SK-N-SH (cell line): ENCODE measurements around the gene NRL. TPM values are rescaled to one million over a fixed set of nuclear protein-coding genes. Genes with fewer than 3 reads are reported as not detected.

ENCODE experiments used
- CTCF ChIA-PET: fragments of 300-600, 350-600 bp; formaldehyde crosslinking; extraction: SDS; loops from one replicate; lab custom pipeline; 2021; lab: Yijun Ruan, JAX
- POLR2A ChIA-PET: fragments of 350-600 bp; sonication (Branson Sonifier 250); formaldehyde crosslinking; extraction: SDS; loops from one replicate; lab custom pipeline; 2020; ENCODE audit warnings: antibody characterized with exemption, inconsistent platforms; lab: Yijun Ruan, JAX
- DNase-seq: peaks from one replicate; pipeline ENCODE4 v3.0.0; 2012
- H2AFZ ChIP-seq: fragments of 200-600 bp; sonication (generic); 2 replicates; pipeline ENCODE4 v1.8.1; 2016; ENCODE audit warnings: antibody characterized with exemption, mild to moderate bottlenecking, low read depth
- H3F3A ChIP-seq: fragments of 200-600 bp; sonication (generic); replicated peaks from 2 replicates; pipeline ENCODE3; 2016; ENCODE audit warnings: antibody characterized with exemption, mild to moderate bottlenecking; ENCODE audit not compliant: insufficient read depth
- H3K27ac ChIP-seq, 2 experiments: fragments of 200-500 bp in 1 of 2; fragments of 200-600 bp in 1 of 2; sonication (Bioruptor generic) in 1 of 2; sonication (generic), shearing (Covaris generic) in 1 of 2; 2 replicates each; pipeline versions ENCODE4 v1.5.1 to v1.6.1; 2014 to 2016; ENCODE audit warnings: low read depth in 2 of 2, inconsistent platforms in 1 of 2, low read length in 1 of 2, mild to moderate bottlenecking in 1 of 2, mixed read lengths in 1 of 2
- H3K27me3 ChIP-seq: fragments of 200-600 bp; sonication (generic), shearing (Covaris generic); 2 replicates; pipeline ENCODE4 v1.6.1; 2016; ENCODE audit warnings: mixed run types; ENCODE audit not compliant: insufficient read depth
- H3K36me3 ChIP-seq, 2 experiments: fragments of 200-500 bp in 1 of 2; fragments of 200-600 bp in 1 of 2; sonication (Bioruptor generic) in 1 of 2; sonication (generic) in 1 of 2; replicated peaks in 1 of 2; 2 replicates each; pipeline versions ENCODE3 to v1.5.1; 2014 to 2016; ENCODE audit warnings: low read length in 1 of 2, mild to moderate bottlenecking in 1 of 2; ENCODE audit not compliant: insufficient read depth in 2 of 2, control insufficient read depth in 1 of 2
- H3K4me1 ChIP-seq, 2 experiments: fragments of 200-500 bp in 1 of 2; fragments of 200-600 bp in 1 of 2; sonication (Bioruptor generic) in 1 of 2; sonication (generic), shearing (Covaris generic) in 1 of 2; 2 replicates each; pipeline versions ENCODE4 v1.5.1 to v1.6.1; 2014 to 2016; ENCODE audit warnings: low read depth in 1 of 2, low read length in 1 of 2, mixed run types in 1 of 2; ENCODE audit not compliant: insufficient read depth in 2 of 2, control insufficient read depth in 1 of 2
- H3K4me2 ChIP-seq: fragments of 200-600 bp; sonication (generic), shearing (Covaris generic); 2 replicates; pipeline ENCODE4 v1.6.1; 2017; ENCODE audit warnings: mixed run types
- H3K4me3 ChIP-seq, 2 experiments: fragments of 200-500 bp in 1 of 2; fragments of 200-600 bp in 1 of 2; sonication (Bioruptor generic) in 1 of 2; sonication (generic), shearing (Covaris generic) in 1 of 2; 2 replicates each; pipeline versions ENCODE4 v1.5.1 to v1.8.1; 2014 to 2016; ENCODE audit warnings: low read depth in 2 of 2, inconsistent platforms in 1 of 2, low read length in 1 of 2, mild to moderate bottlenecking in 1 of 2, mixed read lengths in 1 of 2, moderate library complexity in 1 of 2
- H3K79me2 ChIP-seq: fragments of 200-600 bp; sonication (generic); 2 replicates; pipeline ENCODE4 v1.8.1; 2017; ENCODE audit warnings: mild to moderate bottlenecking; ENCODE audit not compliant: insufficient read depth
- H3K9ac ChIP-seq: fragments of 200-600 bp; sonication (generic); 2 replicates; pipeline ENCODE4 v1.6.1; 2017; ENCODE audit warnings: mixed run types
- H3K9me2 ChIP-seq: fragments of 200-600 bp; sonication (generic); 2 replicates; pipeline ENCODE4 v1.6.1; 2017; ENCODE audit warnings: mixed run types
- H3K9me3 ChIP-seq: fragments of 200-600 bp; sonication (generic); 2 replicates; pipeline ENCODE4 v1.6.1; 2017; ENCODE audit warnings: mixed run types, mild to moderate bottlenecking, moderate library complexity
- H4K20me1 ChIP-seq: fragments of 200-600 bp; sonication (generic); 2 replicates; pipeline ENCODE4 v1.6.1; 2017; ENCODE audit warnings: mild to moderate bottlenecking, mixed run types; ENCODE audit not compliant: insufficient read depth
- CHD2 ChIP-seq: fragments of 150-350 bp; IDR thresholded peaks from 2 replicates; pipeline ENCODE4 v1.6.1; 2018; ENCODE audit warnings: low read length; ENCODE audit not compliant: partially characterized antibody
- EP300 ChIP-seq, 2 experiments: IDR thresholded peaks; 2 replicates each; pipeline versions ENCODE4 v1.4.0 to v1.6.1; 2012; ENCODE audit warnings: borderline replicate concordance in 1 of 2, low read depth in 1 of 2, low read length in 1 of 2
- FOXM1 ChIP-seq: IDR thresholded peaks from 2 replicates; pipeline ENCODE4 v1.4.0; 2012; ENCODE audit warnings: low read depth, mild to moderate bottlenecking
- GABPA ChIP-seq: IDR thresholded peaks from 2 replicates; pipeline ENCODE4 v1.4.0; 2012; ENCODE audit warnings: low read depth, mild to moderate bottlenecking
- JUND ChIP-seq: IDR thresholded peaks from 2 replicates; pipeline ENCODE4 v1.4.0; 2012
- MXI1 ChIP-seq: IDR thresholded peaks from 2 replicates; pipeline ENCODE4 v1.6.1; 2012; ENCODE audit warnings: mild to moderate bottlenecking, low read depth, low read length, improper control_type of control experiment
- NFIC ChIP-seq: IDR thresholded peaks from 2 replicates; pipeline ENCODE4 v1.4.0; 2012; ENCODE audit warnings: borderline replicate concordance
- NRF1 ChIP-seq: IDR thresholded peaks from 2 replicates; pipeline ENCODE4 v1.6.1; 2012; ENCODE audit warnings: low read depth, mild to moderate bottlenecking, low read length
- POLR2AphosphoS5 ChIP-seq: IDR thresholded peaks from 2 replicates; pipeline ENCODE4 v1.6.1; 2012; ENCODE audit warnings: low read depth, low read length
- RFX5 ChIP-seq: IDR thresholded peaks from 2 replicates; pipeline ENCODE4 v1.6.1; 2012; ENCODE audit warnings: mild to moderate bottlenecking, improper control_type of control experiment, low read length
- SIN3A ChIP-seq: IDR thresholded peaks from 2 replicates; pipeline ENCODE4 v1.6.1; 2012; ENCODE audit warnings: low read depth, mild to moderate bottlenecking, low read length, moderate library complexity, borderline replicate concordance
- SMC3 ChIP-seq: IDR thresholded peaks from 2 replicates; pipeline ENCODE4 v1.6.1; 2012; ENCODE audit warnings: low read depth, low read length, improper control_type of control experiment
- TCF12 ChIP-seq: IDR thresholded peaks from 2 replicates; pipeline ENCODE4 v1.4.0; 2012
- WGBS: methylation state at CpG from one replicate; pipeline ENCODE4 v1.1.6; 2017; ENCODE audit warnings: low lambda C conversion rate; 5-methylcytosine and 5-hydroxymethylcytosine counted together
- polyA plus RNA-seq, 3 experiments: library from polyadenylated mRNA; depleted of rRNA; stranded (reverse); fragments of >200 nt; gene quantifications; 2 replicates each; pipeline ENCODE4 v1.2.3, GENCODE V29; 2012
- TF ChIP-seq, protein P1 (sequence below): IDR thresholded peaks from 2 replicates; pipeline ENCODE4; 2012
- TF ChIP-seq, protein P2 (sequence below): IDR thresholded peaks from 2 replicates; pipeline ENCODE4 v1.4.0; 2012; ENCODE audit warnings: low read depth, borderline replicate concordance
- TF ChIP-seq, protein P3 (sequence below): IDR thresholded peaks from 2 replicates; pipeline ENCODE4 v1.6.1; 2012; ENCODE audit warnings: mild to moderate bottlenecking, low read depth, low read length, moderate library complexity
- TF ChIP-seq, protein P4 (sequence below): fragments of 200-600 bp; sonication (generic); IDR thresholded peaks from 2 replicates; pipeline ENCODE4 v1.6.1; 2017; ENCODE audit warnings: antibody characterized with exemption, mild to moderate bottlenecking, moderate library complexity

The NRL gene
- polyA plus RNA-seq, 1 of the 3 experiments (the other 2 are of a cell fraction) = 0.76 TPM

DNA sequence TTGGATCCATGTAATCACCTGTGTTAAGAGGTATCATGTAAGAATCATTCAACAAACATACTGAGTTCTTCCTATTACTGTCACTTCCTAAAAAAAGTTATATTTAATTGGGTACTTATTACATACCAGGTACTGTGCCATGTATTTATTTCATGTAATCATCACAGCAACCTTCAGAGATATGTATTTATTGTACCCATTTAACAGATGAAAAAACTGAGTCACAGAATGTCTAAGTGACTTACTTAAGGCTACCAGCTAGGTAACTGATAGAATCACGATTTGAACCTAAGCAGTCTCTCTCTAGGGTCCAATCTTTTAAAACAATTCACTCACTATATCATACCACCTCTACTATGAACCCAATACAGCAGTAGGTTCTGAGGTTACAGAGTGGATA, 29.7 kb upstream of the NRL start:
- ChIA-PET CTCF (interaction anchor here (4.6 kb wide), 1 partner anchor 16 kb away, joined by 38 read pairs; the partner anchor contains the start of gene IRF9), POLR2A (no interaction called here)
- Histone ChIP-seq H3K27ac (no peak overlapping the region; a peak in 1 of 4 replicates), H3K79me2 (peaks cover 67% of the 10 kb centered on the region), H3F3A (peaks cover 20% of the 10 kb centered on the region), H3K4me2 (peak overlapping the region; percentile 83; the same call in 1 of the 2 replicates), H2AFZ (no peak overlapping the region), H4K20me1 (peaks cover 8% of the 10 kb centered on the region; the same call in 1 of the 2 replicates), H3K4me1 (peaks cover 14 to 27% of the 10 kb centered on the region in 2 experiments), H3K9me2 (no peaks in the 10 kb centered on the region), H3K4me3 (no peak overlapping the region), H3K9me3 (no peaks in the 10 kb centered on the region), H3K9ac (no peak overlapping the region), H3K36me3 (peaks cover 23 to 30% of the 10 kb centered on the region in 2 experiments), H3K27me3 (no peaks in the 10 kb centered on the region)
- 56% methylated on average over 1 of the region's 1 CpG for WGBS
- no peak for DNase-seq
- TF ChIP-seq SMC3 (no peak), MXI1 (no peak), NRF1 (no peak), GABPA (no peak), EP300 (IDR thresholded peaks at IDR 0.05; ENCODE audit: borderline replicate concordance in 1 of 2, low read depth in 1 of 2, low read length in 1 of 2) (no peak), JUND (no peak), TCF12 (no peak), FOXM1 (no peak), RFX5 (no peak), CHD2 (no peak), NFIC (no peak), POLR2AphosphoS5 (no peak), SIN3A (no peak)
- TF ChIP-seq, protein P1, sequence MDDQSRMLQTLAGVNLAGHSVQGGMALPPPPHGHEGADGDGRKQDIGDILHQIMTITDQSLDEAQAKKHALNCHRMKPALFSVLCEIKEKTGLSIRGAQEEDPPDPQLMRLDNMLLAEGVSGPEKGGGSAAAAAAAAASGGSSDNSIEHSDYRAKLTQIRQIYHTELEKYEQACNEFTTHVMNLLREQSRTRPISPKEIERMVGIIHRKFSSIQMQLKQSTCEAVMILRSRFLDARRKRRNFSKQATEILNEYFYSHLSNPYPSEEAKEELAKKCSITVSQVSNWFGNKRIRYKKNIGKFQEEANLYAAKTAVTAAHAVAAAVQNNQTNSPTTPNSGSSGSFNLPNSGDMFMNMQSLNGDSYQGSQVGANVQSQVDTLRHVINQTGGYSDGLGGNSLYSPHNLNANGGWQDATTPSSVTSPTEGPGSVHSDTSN = no peak
- TF ChIP-seq, protein P2, sequence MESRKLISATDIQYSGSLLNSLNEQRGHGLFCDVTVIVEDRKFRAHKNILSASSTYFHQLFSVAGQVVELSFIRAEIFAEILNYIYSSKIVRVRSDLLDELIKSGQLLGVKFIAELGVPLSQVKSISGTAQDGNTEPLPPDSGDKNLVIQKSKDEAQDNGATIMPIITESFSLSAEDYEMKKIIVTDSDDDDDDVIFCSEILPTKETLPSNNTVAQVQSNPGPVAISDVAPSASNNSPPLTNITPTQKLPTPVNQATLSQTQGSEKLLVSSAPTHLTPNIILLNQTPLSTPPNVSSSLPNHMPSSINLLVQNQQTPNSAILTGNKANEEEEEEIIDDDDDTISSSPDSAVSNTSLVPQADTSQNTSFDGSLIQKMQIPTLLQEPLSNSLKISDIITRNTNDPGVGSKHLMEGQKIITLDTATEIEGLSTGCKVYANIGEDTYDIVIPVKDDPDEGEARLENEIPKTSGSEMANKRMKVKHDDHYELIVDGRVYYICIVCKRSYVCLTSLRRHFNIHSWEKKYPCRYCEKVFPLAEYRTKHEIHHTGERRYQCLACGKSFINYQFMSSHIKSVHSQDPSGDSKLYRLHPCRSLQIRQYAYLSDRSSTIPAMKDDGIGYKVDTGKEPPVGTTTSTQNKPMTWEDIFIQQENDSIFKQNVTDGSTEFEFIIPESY = no peak
- TF ChIP-seq, protein P3, sequence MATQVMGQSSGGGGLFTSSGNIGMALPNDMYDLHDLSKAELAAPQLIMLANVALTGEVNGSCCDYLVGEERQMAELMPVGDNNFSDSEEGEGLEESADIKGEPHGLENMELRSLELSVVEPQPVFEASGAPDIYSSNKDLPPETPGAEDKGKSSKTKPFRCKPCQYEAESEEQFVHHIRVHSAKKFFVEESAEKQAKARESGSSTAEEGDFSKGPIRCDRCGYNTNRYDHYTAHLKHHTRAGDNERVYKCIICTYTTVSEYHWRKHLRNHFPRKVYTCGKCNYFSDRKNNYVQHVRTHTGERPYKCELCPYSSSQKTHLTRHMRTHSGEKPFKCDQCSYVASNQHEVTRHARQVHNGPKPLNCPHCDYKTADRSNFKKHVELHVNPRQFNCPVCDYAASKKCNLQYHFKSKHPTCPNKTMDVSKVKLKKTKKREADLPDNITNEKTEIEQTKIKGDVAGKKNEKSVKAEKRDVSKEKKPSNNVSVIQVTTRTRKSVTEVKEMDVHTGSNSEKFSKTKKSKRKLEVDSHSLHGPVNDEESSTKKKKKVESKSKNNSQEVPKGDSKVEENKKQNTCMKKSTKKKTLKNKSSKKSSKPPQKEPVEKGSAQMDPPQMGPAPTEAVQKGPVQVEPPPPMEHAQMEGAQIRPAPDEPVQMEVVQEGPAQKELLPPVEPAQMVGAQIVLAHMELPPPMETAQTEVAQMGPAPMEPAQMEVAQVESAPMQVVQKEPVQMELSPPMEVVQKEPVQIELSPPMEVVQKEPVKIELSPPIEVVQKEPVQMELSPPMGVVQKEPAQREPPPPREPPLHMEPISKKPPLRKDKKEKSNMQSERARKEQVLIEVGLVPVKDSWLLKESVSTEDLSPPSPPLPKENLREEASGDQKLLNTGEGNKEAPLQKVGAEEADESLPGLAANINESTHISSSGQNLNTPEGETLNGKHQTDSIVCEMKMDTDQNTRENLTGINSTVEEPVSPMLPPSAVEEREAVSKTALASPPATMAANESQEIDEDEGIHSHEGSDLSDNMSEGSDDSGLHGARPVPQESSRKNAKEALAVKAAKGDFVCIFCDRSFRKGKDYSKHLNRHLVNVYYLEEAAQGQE = no peak
- TF ChIP-seq, protein P4, sequence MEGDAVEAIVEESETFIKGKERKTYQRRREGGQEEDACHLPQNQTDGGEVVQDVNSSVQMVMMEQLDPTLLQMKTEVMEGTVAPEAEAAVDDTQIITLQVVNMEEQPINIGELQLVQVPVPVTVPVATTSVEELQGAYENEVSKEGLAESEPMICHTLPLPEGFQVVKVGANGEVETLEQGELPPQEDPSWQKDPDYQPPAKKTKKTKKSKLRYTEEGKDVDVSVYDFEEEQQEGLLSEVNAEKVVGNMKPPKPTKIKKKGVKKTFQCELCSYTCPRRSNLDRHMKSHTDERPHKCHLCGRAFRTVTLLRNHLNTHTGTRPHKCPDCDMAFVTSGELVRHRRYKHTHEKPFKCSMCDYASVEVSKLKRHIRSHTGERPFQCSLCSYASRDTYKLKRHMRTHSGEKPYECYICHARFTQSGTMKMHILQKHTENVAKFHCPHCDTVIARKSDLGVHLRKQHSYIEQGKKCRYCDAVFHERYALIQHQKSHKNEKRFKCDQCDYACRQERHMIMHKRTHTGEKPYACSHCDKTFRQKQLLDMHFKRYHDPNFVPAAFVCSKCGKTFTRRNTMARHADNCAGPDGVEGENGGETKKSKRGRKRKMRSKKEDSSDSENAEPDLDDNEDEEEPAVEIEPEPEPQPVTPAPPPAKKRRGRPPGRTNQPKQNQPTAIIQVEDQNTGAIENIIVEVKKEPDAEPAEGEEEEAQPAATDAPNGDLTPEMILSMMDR = no peak
